Coronary artery (tissue), 2 donors: ENCODE data around the gene PRM2.
"Not testable (repeated sequence)": the region's sequence is repeated elsewhere in the genome, so short reads cannot be mapped to it uniquely, and the experiment has no call there.

Experiments
- DNase-seq: peaks from one replicate; pipeline ENCODE4 v3.0.0-alpha.2; 2017; ENCODE audit warnings: low spot score
- H3K27ac ChIP-seq, 2 donors: fragments of 200-600 bp; sonication (generic); one replicate each; pipeline ENCODE4 v1.5.1; 2016 to 2019
- H3K4me3 ChIP-seq: fragments of 200-600 bp; sonication (generic); 2 replicates; pipeline ENCODE4 v1.5.1; 2016; ENCODE audit warnings: mild to moderate bottlenecking, moderate library complexity
- CTCF ChIP-seq: fragments of 200-600 bp; sonication (generic); IDR thresholded peaks from one replicate; pipeline ENCODE4 v1.5.1; 2019; ENCODE audit warnings: antibody characterized with exemption

Gene PRM2

DNA sequence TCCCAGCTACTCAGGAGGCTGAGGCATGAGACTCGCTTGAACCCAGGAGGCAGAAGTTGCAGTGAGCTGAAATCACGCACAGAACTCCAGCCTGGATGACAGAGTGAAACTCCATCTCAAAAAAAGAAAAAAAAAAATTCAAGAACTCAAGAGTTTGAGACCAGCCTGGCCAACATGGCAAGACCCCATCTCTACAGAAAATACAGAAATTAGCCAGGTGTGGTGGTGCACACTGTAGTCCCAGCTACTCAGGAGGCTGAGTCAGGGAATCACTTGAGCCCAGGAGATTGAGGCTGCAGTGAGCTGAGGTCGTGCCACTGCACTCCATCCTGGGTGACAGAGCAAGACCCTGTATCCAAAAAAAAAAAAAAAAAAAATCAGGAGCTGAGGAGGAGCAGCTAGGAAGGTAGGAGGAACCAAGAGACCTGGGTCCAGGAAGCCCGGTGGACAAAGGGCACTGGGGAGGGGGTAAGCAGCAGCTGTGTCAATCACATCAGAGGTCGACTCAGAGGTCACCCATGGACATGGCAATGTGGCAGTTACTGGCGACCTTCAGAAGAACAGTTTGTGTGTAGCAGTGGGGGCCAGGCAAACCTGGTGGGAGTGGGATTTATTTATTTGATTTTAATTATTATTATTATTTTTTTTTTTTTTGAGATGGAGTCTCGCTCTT lies 15.9 kb upstream of the PRM2 start:
- DNase-seq = no peak
- TF ChIP-seq CTCF = no peak
- H3K27ac ChIP-seq = no peak overlapping the region
- H3K4me3 ChIP-seq = no peak overlapping the region

DNA sequence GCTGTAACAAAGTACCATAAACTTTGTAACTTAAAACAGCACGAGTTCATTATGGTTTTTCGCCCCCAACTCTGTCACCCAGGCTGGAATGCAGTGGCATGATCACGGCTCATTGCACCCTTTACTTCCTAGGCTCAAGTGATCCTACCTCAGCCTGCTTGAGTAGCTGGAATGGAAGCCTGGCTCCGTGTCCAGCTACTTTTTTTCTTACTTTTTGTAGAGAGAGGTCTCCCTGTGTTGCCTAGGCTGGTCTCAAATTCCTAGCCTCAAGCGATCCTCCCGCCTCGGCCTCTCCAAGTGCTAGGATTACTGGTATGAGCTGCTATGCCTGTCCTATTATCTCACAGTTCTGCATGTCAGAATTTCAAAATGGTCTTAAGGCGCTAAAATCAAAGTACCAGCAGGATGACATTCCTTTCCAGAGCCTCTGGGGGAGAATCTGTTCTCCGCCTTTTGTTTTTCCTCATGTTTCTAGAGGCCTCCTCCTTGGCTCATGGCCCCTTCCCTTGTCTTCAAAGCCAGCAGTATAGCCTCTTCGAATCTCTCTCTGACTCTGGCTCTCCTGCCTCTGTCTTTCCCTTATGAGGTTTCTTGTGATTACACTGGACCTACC lies 14.9 kb upstream of the PRM2 start:
- DNase-seq = no peak
- TF ChIP-seq CTCF = no peak
- no peak overlapping the region for H3K4me3 ChIP-seq
- no peak overlapping the region for H3K27ac ChIP-seq

- H3K27ac ChIP-seq = no peak overlapping the region
Measured at GRCh38 chr16:11290102-11290893, 14.0 kb upstream of the PRM2 start.

GRCh38 chr16:11289696-11290095 lies 13.4 kb upstream of the PRM2 start:
- H3K27ac ChIP-seq, DNase-seq, H3K4me3 ChIP-seq: not testable (repeated sequence)

More at GRCh38 chr16:11290102-11290893, 14.0 kb upstream of the PRM2 start:
- no peak overlapping the region for H3K4me3 ChIP-seq
- no peak for TF ChIP-seq CTCF
- no peak for DNase-seq

DNA sequence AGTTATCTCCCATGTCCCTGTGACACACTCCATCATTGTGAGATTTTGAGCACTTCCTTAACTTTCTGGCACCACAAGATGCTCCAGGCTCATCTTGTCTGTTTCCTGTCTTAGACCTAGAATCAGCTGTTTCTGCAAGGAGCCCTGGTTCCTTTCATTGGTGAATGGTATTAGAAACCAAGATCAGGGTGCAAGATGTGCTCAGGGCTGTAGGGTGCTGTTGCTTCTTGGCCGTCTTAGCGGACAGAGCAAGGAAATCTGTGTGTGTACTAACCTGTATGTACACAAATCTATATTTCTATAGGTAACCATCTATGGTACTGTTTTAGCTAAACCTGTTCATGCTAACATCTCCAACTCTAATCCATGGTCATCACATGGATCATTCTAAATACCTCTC lies 12.9 kb upstream of the PRM2 start:
- TF ChIP-seq CTCF = no peak
- DNase-seq = no peak
- no peak overlapping the region for H3K27ac ChIP-seq
- H3K4me3 ChIP-seq = no peak overlapping the region

DNA sequence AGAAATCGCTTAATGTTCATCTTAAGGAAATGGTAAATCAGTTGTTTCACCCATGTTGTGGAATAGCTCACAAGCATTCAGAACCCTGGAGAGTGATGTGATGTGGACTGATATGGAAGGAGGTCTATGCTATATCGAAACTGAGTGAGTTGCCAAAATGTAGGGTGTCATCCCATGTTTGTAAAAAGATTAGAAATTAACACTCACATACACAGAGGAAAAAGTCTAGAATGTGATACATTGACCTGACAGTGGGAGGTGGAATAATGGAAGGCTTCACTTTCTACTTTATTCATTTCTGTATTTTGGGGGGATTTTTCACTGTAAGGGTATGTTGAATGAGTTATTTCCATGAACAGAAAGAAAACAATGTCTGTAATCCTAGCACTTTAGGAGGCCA lies 9.6 kb upstream of the PRM2 start:
- DNase-seq = no peak
- no peak for TF ChIP-seq CTCF
- H3K4me3 ChIP-seq = no peak overlapping the region
- no peak overlapping the region for H3K27ac ChIP-seq

DNA sequence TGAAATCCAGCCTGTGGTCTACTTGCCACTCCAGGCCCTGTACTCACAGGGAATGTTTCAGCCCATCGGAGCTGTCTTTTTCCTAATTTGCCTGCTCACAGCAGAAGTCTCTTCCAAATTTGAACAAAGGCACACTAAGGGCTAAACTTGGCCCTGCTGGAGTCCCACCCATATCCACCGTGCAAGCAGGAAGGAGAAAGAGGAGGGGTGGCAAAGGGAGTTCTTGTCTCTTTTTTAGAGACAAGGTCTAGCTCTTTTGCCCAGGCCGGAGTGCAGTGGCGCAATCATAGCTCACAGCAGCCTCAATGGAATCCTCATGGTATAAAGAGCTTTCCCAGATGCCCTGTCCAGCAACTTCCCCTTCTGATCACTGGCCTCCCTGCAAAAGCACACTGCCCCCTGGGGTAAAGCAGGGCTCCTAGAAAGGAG lies 7.6 kb upstream of the PRM2 start:
- no peak for TF ChIP-seq CTCF
- no peak for DNase-seq

More for the DNA sequence above, 7.6 kb upstream of the PRM2 start:
- no peak overlapping the region for H3K27ac ChIP-seq
- no peak overlapping the region for H3K4me3 ChIP-seq
